ENCODE results near the gene KLHL17. TPM values are rescaled to one million over a fixed set of nuclear protein-coding genes. Genes with fewer than 3 reads are reported as not detected.
A peak's percentile ranks its signal among the peaks of the same experiment; 100 is the strongest.

Gene KLHL17
- total RNA-seq, 4 donors from 2014 or later = 1.3 to 5.7 (median 2.3) TPM

- DNase-seq (no peak), ATAC-seq (peak; percentile 4 to 5)
- H3K9me3 ChIP-seq = no peaks in the 10 kb centered on the region
- peaks cover 0 to 3% of the 10 kb centered on the region in 2 donors for H3K4me1 ChIP-seq
- peak overlapping the region; percentile 84 to 92 (median 89) for H3K27ac ChIP-seq
- H3K4me3 ChIP-seq = peak overlapping the region; percentile 57 to 85 (median 71)
- TF ChIP-seq POLR2A (IDR thresholded peaks at IDR 0.05) = no peak
- TF ChIP-seq, protein P1, sequence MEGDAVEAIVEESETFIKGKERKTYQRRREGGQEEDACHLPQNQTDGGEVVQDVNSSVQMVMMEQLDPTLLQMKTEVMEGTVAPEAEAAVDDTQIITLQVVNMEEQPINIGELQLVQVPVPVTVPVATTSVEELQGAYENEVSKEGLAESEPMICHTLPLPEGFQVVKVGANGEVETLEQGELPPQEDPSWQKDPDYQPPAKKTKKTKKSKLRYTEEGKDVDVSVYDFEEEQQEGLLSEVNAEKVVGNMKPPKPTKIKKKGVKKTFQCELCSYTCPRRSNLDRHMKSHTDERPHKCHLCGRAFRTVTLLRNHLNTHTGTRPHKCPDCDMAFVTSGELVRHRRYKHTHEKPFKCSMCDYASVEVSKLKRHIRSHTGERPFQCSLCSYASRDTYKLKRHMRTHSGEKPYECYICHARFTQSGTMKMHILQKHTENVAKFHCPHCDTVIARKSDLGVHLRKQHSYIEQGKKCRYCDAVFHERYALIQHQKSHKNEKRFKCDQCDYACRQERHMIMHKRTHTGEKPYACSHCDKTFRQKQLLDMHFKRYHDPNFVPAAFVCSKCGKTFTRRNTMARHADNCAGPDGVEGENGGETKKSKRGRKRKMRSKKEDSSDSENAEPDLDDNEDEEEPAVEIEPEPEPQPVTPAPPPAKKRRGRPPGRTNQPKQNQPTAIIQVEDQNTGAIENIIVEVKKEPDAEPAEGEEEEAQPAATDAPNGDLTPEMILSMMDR (IDR thresholded peaks at IDR 0.05 in 4 of 5, conservative IDR thresholded peaks at IDR 0.05 in 1 of 5) = no peak
- in situ Hi-C loops (cut with MboI; ENCODE audit: low sequenced_read_pairs in 4 of 4) = no loop called here
- peaks cover 4 to 11% (median 7%) of the 10 kb centered on the region in 3 donors for H3K27me3 ChIP-seq
- no peaks in the 10 kb centered on the region for H3K36me3 ChIP-seq
- intact Hi-C loops (cut with DNase I; ENCODE audit: low total_unique reads) = no loop called here
Measured at GRCh38 chr1:998995-999724, 38.8 kb downstream of the KLHL17 start.

GRCh38 chr1:999725-1000356, 39.5 kb downstream of the KLHL17 start, which contains the start of gene HES4:
Gene HES4, minus strand, starts transcription at chr1:1000097. Its CDS starts 124 bp downstream, at chr1:999973.
- no peaks in the 10 kb centered on the region for H3K9me3 ChIP-seq
- peak within 1 kb of the TSS; percentile 84 to 92 (median 89) for H3K27ac ChIP-seq
- intact Hi-C loops (cut with DNase I; ENCODE audit: low total_unique reads) (loop anchor here (1.0 to 5.0 kb wide), 4 partner anchors 13 to 78 kb away; partner anchors contain the start of genes ISG15, PERM1 and SAMD11), in situ Hi-C loops (cut with MboI; ENCODE audit: low sequenced_read_pairs in 4 of 4) (no loop called here)
- TF ChIP-seq, protein P1 (IDR thresholded peaks at IDR 0.05 in 4 of 5, conservative IDR thresholded peaks at IDR 0.05 in 1 of 5) = no peak
- peak; percentile 85 to 93 for TF ChIP-seq POLR2A (IDR thresholded peaks at IDR 0.05)
- no peaks in the 10 kb centered on the region for H3K36me3 ChIP-seq
- H3K4me1 ChIP-seq = peaks cover 4 to 8% of the 10 kb centered on the region in 2 donors
- peak within 1 kb of the TSS; percentile 57 to 85 (median 71) for H3K4me3 ChIP-seq
- DNase-seq (peak; percentile 73 to 76), ATAC-seq (peak; percentile 68 to 76)
- H3K27me3 ChIP-seq = peaks cover 4 to 11% (median 7%) of the 10 kb centered on the region in 3 donors

DNA sequence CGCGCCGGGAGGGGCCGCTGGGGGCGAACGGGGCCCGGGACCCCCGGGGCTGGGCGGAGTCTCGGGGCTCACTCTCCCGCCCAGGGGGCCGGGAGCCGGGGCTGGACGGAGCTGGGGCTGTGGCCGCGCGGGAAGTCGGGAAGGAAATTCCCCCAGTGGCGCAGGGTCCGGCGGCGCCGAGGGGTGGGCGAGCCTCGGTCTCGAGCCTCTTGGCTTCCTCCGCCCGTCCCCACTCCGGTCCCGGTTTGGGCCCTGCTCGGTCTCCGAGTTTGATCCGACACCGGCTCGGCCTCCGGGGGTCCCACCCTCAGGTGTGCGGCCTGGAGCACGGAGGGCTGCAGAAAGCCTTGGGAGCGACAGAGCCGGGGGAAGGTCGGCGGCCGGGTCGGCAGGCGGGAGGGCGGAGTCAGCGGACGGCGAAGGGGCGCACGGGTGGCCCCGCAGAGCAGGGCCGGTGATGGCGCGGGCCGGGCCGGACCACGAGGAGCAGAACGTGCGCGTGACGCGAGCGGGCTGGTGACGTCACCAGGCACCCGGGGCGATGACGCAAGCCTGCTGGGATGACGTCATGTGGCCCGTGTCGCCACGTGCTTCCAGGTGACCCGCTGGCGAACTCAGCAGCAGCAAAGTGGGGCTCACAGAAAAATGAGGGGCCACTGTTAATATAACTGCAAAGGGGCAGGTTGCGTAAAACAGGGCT, 40.1 kb downstream of the KLHL17 start:
- peak; percentile 19 to 40 for TF ChIP-seq POLR2A (IDR thresholded peaks at IDR 0.05)
- TF ChIP-seq, protein P1 (IDR thresholded peaks at IDR 0.05 in 4 of 5, conservative IDR thresholded peaks at IDR 0.05 in 1 of 5) = peak in 1 of 5 experiments; percentile 24
- H3K27me3 ChIP-seq = peaks cover 4 to 11% (median 7%) of the 10 kb centered on the region in 3 donors
- no peaks in the 10 kb centered on the region for H3K36me3 ChIP-seq
- in situ Hi-C loops (cut with MboI; ENCODE audit: low sequenced_read_pairs in 4 of 4) (no loop called here), intact Hi-C loops (cut with DNase I; ENCODE audit: low total_unique reads) (loop anchor here (1.0 to 5.0 kb wide), 4 partner anchors 13 to 78 kb away; partner anchors contain the start of genes ISG15, PERM1 and SAMD11)
- DNase-seq (peak in 1 of 2 donors; percentile 57), ATAC-seq (peak; percentile 24 to 40)
- H3K4me3 ChIP-seq = peak overlapping the region; percentile 57 to 85 (median 71)
- no peaks in the 10 kb centered on the region for H3K9me3 ChIP-seq
- peak overlapping the region; percentile 84 to 92 (median 89) for H3K27ac ChIP-seq
- peaks cover 10 to 15% of the 10 kb centered on the region in 2 donors for H3K4me1 ChIP-seq

GRCh38 chr1:1001057-1001783, 40.8 kb downstream of the KLHL17 start:
- in situ Hi-C loops (cut with MboI; ENCODE audit: low sequenced_read_pairs in 4 of 4) = no loop called here
- DNase-seq = no peak
- peak in 1 of 2 donors; percentile 2 for ATAC-seq
- H3K9me3 ChIP-seq = no peaks in the 10 kb centered on the region
- intact Hi-C loops (cut with DNase I; ENCODE audit: low total_unique reads) = loop anchor here (2.0 to 5.0 kb wide), 2 partner anchors 18 to 79 kb away; partner anchors contain the start of gene SAMD11
- TF ChIP-seq POLR2A (IDR thresholded peaks at IDR 0.05) = no peak
- H3K4me3 ChIP-seq = peak overlapping the region; percentile 57 to 85 (median 71)
- H3K4me1 ChIP-seq = peaks cover 12 to 19% of the 10 kb centered on the region in 2 donors
- H3K36me3 ChIP-seq = no peaks in the 10 kb centered on the region
- H3K27me3 ChIP-seq = peaks cover 7 to 11% (median 8%) of the 10 kb centered on the region in 3 donors
- H3K27ac ChIP-seq = peak overlapping the region; percentile 84 to 92 (median 89)
